Gastroesophageal sphincter (tissue), 4 donors: Measurements from ENCODE around the gene WDR5B. TPM values are rescaled to one million over a fixed set of nuclear protein-coding genes. Genes with fewer than 3 reads are reported as not detected.

ENCODE experiments used
- ATAC-seq: fragments of 150-250 bp; one replicate; pipeline ENCODE4 v1.9.1; 2016; ENCODE audit warnings: mild to moderate bottlenecking, moderate library complexity
- H3K27ac ChIP-seq, 4 donors: fragments of 200-600 bp; sonication (generic) in 3 of 4; 1 replicate in 3 of 4; 2 replicates in 1 of 4; pipeline ENCODE4 v1.5.1; 2016 to 2019
- H3K27me3 ChIP-seq: fragments of 200-600 bp; sonication (generic); one replicate; pipeline ENCODE4 v1.5.1; 2019
- H3K36me3 ChIP-seq, 2 donors: fragments of 200-600 bp; sonication (generic); one replicate each; pipeline ENCODE4 v1.5.1; 2019; ENCODE audit warnings: control low read depth in 1 of 2
- H3K4me1 ChIP-seq, 3 donors: fragments of 200-600 bp; sonication (generic); 1 replicate in 2 of 3; 2 replicates in 1 of 3; pipeline ENCODE4 v1.5.1; 2016 to 2019; ENCODE audit warnings: control low read depth in 2 of 3
- H3K4me3 ChIP-seq, 2 donors: fragments of 200-600 bp; sonication (generic); one replicate each; pipeline ENCODE4 v1.5.1; 2019; ENCODE audit warnings: mild to moderate bottlenecking in 1 of 2, moderate library complexity in 1 of 2
- H3K9me3 ChIP-seq, 3 donors: fragments of 200-600 bp; sonication (generic); one replicate each; pipeline ENCODE4 v1.5.1; 2017 to 2019; ENCODE audit warnings: control low read depth in 2 of 3
- EP300 ChIP-seq: sonication (generic); formaldehyde crosslinking; IDR thresholded peaks from one replicate; pipeline ENCODE4 v1.6.1; 2017; ENCODE audit warnings: antibody characterized with exemption, mild to moderate bottlenecking
- POLR2A ChIP-seq, 2 donors: fragments of 450-650 bp; IDR thresholded peaks; one replicate each; pipeline ENCODE4 v1.6.1; 2017; ENCODE audit warnings: antibody characterized with exemption in 2 of 2, mild to moderate bottlenecking in 2 of 2, moderate library complexity in 1 of 2
- POLR2AphosphoS5 ChIP-seq: sonication (generic); formaldehyde crosslinking; IDR thresholded peaks from one replicate; pipeline ENCODE4 v1.6.1; 2017; ENCODE audit warnings: antibody characterized with exemption
- WGBS, 2 donors: methylation state at CpG; one replicate each; pipeline ENCODE4 v1.1.5; 2018; ENCODE audit warnings: low coverage in 1 of 2; 5-methylcytosine and 5-hydroxymethylcytosine counted together
- small RNA-seq, 4 donors: library from RNA; depleted of rRNA; stranded (forward); fragments of <200 nt; gene quantifications; one replicate each; pipeline ENCODE3, GENCODE V24; 2016
- total RNA-seq, 4 donors: library from RNA; depleted of rRNA; stranded (reverse); fragments of >200 nt; gene quantifications; one replicate each; pipeline ENCODE4 v1.1.0, GENCODE V29; 2016
- TF ChIP-seq, protein P1 (sequence below), 4 experiments: fragments of 200-600 bp in 2 of 4; fragments of 450-650 bp in 2 of 4; sonication (generic) in 1 of 4; IDR thresholded peaks; one replicate each; pipeline ENCODE4 v1.5.1; 2017 to 2019; ENCODE audit warnings: antibody characterized with exemption in 4 of 4, mild to moderate bottlenecking in 2 of 4, moderate library complexity in 2 of 4

WDR5B gene
- total RNA-seq, 4 donors from 2014 or later = 3.7 to 7.5 (median 4.1) TPM

DNA sequence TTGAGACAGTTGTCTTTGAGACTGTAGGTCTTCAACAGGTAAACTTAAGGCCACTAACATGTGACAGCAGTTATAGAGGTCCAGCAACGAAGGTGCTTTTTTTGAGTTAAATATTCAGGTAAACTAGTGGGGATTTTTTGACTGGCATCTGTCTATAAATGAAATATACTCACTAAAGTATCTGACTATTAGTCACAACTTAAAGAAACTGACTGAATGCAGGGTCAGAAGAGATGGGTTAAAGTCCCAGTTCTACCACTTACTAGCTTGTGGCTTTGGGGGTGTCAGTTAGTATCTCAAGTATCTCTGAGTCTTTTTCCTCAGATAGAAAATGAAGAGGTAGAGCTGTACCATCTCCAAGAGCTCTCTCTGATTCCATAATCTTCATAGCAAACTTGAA lies 50.8 kb downstream of the WDR5B start:
- H3K4me1 ChIP-seq = no peaks in the 10 kb centered on the region
- WGBS, 2 donors = 83 to 86% methylated on average over 1 of the region's 1 CpG
- H3K27me3 ChIP-seq = no peaks in the 10 kb centered on the region
- TF ChIP-seq POLR2AphosphoS5 = no peak
- TF ChIP-seq, protein P1, sequence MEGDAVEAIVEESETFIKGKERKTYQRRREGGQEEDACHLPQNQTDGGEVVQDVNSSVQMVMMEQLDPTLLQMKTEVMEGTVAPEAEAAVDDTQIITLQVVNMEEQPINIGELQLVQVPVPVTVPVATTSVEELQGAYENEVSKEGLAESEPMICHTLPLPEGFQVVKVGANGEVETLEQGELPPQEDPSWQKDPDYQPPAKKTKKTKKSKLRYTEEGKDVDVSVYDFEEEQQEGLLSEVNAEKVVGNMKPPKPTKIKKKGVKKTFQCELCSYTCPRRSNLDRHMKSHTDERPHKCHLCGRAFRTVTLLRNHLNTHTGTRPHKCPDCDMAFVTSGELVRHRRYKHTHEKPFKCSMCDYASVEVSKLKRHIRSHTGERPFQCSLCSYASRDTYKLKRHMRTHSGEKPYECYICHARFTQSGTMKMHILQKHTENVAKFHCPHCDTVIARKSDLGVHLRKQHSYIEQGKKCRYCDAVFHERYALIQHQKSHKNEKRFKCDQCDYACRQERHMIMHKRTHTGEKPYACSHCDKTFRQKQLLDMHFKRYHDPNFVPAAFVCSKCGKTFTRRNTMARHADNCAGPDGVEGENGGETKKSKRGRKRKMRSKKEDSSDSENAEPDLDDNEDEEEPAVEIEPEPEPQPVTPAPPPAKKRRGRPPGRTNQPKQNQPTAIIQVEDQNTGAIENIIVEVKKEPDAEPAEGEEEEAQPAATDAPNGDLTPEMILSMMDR (IDR thresholded peaks at IDR 0.05) = no peak
- TF ChIP-seq EP300 = no peak
- no peak for TF ChIP-seq POLR2A (IDR thresholded peaks at IDR 0.05)
- H3K4me3 ChIP-seq = no peak overlapping the region
- peaks cover 0 to 94% of the 10 kb centered on the region in 2 donors for H3K36me3 ChIP-seq
- no peak for ATAC-seq
- H3K27ac ChIP-seq = no peak overlapping the region
- H3K9me3 ChIP-seq = no peaks in the 10 kb centered on the region

DNA sequence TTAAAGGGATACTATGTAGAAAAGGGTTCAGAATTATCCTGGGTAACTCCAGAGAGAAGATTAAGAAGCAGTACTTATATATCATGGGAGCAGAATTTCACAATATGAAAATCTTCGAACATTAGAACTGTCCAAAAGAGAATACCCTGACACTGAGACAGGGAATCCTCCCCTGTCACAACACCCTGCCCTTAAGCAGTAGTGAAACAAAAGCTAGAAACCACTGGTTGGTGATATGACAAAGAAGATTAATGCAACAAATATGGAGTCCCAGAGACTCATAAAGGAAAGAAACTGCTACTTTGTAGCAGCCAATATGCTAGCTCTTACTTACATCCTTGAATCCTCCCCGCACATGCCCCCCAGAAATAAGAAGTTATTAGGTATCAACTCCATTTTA lies 51.4 kb downstream of the WDR5B start:
- H3K27ac ChIP-seq = no peak overlapping the region
- no peaks in the 10 kb centered on the region for H3K9me3 ChIP-seq
- no peak overlapping the region for H3K4me3 ChIP-seq
- TF ChIP-seq POLR2AphosphoS5 (no peak), EP300 (no peak), POLR2A (IDR thresholded peaks at IDR 0.05) (no peak)
- TF ChIP-seq, protein P1 (IDR thresholded peaks at IDR 0.05) = no peak
- no peak for ATAC-seq
- H3K27me3 ChIP-seq = no peaks in the 10 kb centered on the region
- H3K36me3 ChIP-seq = peaks cover 0 to 88% of the 10 kb centered on the region in 2 donors
- WGBS, 2 donors = 41 to 100% methylated on average over 2 of the region's 2 CpGs
- no peaks in the 10 kb centered on the region for H3K4me1 ChIP-seq

Small RNA genes lying within 50 kb of the gene (small RNA-seq; reads per million reads assigned to genes)
- gene AC083798.1 = 0 reads per million in 4 donors

Other genes with a start within 250 kb of the WDR5B start
- under 1 TPM in 1 of 4 donors, not detected in 3; 0.04 TPM for gene CASR, start 232.4 kb downstream of the WDR5B start, total RNA-seq
- gene CSTA, start 90.8 kb downstream of the WDR5B start, total RNA-seq = 10 to 100 TPM in 1 of 4 donors, 1 to 10 TPM in 2, under 1 TPM in 1; 0.69 to 95.6 (median 5.3) TPM
- 10 to 100 TPM in 3 of 4 donors, 1 to 10 TPM in 1; 8.2 to 23.8 (median 16.1) TPM for gene MIX23, start 32.8 kb downstream of the WDR5B start, total RNA-seq
- 10 to 100 TPM; 32.7 to 46.5 (median 43.7) TPM for gene FAM162A, start 31.9 kb downstream of the WDR5B start, total RNA-seq
- gene KPNA1, start 98.9 kb upstream of the WDR5B start, total RNA-seq = 10 to 100 TPM; 39.8 to 61.3 (median 41.3) TPM
- gene PARP9, start 148.2 kb upstream of the WDR5B start, total RNA-seq = 10 to 100 TPM; 21.0 to 28.6 (median 24.0) TPM
- 10 to 100 TPM; 23.7 to 24.6 (median 24.2) TPM for gene DTX3L, start 148.3 kb upstream of the WDR5B start, total RNA-seq
- gene PARP15, start 161.6 kb upstream of the WDR5B start, total RNA-seq = 1 to 10 TPM in 2 of 4 donors, under 1 TPM in 1, not detected in 1; 0.42 to 2.7 (median 1.1) TPM